ENCODE results near the gene IAH1.

GRCh38 chr2:9493478-9493877 lies 19.1 kb downstream of the IAH1 start:
- TF ChIP-seq POLR2A (IDR thresholded peaks at IDR 0.05) (no peak), CTCF (IDR thresholded peaks at IDR 0.05) (no peak)

Data from body of pancreas (tissue), 4 donors.